Stimulated activated memory B cell treated with anti-CD40 and anti-IgM and Interleukin-4, amounts not matched to agents 10 μg/mL and 1 μg/mL and 100 μg/mL, for 72 hours (primary cell): Measurements from ENCODE around the gene MCM5.
A peak's percentile ranks its signal among the peaks of the same experiment; 100 is the strongest.

Experiments
- ATAC-seq: fragments of 150-1000 bp; cut with Tn5 transposase; 2 replicates; pipeline ENCODE4 v1.10.0; 2021
- H3K27ac Mint-ChIP-seq: one replicate; pipeline ENCODE4 v1.8.0; 2022; ENCODE audit warnings: mild to moderate bottlenecking, mixed read lengths
- H3K27me3 Mint-ChIP-seq: one replicate; pipeline ENCODE4 v1.8.0; 2022; ENCODE audit warnings: mixed read lengths
- H3K36me3 Mint-ChIP-seq: one replicate; pipeline ENCODE4 v1.8.0; 2022; ENCODE audit warnings: mixed read lengths
- H3K4me1 Mint-ChIP-seq: one replicate; pipeline ENCODE4 v1.8.0; 2022; ENCODE audit warnings: mixed read lengths
- H3K4me3 Mint-ChIP-seq: one replicate; pipeline ENCODE4 v1.8.0; 2022; ENCODE audit warnings: mild to moderate bottlenecking, moderate library complexity, mixed read lengths
- H3K9me3 Mint-ChIP-seq: one replicate; pipeline ENCODE4 v1.8.0; 2022; ENCODE audit warnings: mixed read lengths

MCM5 gene

DNA sequence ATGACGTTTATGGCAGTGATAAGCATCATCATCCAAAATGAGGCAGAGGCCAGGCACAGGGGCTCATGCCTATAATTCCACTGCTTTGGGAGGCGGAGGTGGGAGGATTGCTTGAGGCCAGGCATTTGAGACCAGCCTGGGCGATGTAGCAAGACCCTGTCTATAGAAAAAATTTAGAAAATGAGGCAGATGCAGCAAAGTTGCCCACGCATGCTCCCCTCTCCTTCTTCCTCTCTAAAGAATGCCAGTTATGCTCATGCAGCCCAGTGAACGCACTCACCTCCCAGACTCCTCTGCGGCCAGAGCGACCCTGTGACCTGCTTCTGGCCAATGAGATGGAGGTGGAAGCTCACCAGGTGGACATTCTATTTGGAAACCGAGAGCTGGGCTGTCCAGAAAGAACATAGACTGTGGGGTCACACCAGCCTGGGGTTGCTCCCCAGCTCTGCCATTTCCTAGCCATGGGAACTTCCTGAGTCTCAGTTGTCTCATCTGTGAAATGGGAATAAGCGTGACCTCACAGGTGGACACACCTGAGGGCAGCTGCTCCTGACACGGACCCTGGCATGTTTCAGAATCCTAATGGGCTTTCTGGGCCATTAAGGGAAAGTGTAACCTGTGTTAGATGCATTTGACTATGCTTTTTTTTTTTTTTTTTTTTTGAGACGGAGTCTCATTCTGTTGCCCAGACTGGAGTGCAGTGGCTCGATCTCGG, 44.9 kb downstream of the MCM5 start:
- H3K4me3 Mint-ChIP-seq = no peak overlapping the region
- no peaks in the 10 kb centered on the region for H3K27me3 Mint-ChIP-seq
- H3K9me3 Mint-ChIP-seq = no peaks in the 10 kb centered on the region
- no peak overlapping the region for H3K27ac Mint-ChIP-seq
- no peak for ATAC-seq
- peaks cover 11% of the 10 kb centered on the region for H3K4me1 Mint-ChIP-seq
- peaks cover 52% of the 10 kb centered on the region for H3K36me3 Mint-ChIP-seq

GRCh38 chr22:35445933-35446332, 46.0 kb downstream of the MCM5 start:
- no peak overlapping the region for H3K27ac Mint-ChIP-seq
- H3K36me3 Mint-ChIP-seq = peaks cover 59% of the 10 kb centered on the region
- peaks cover 11% of the 10 kb centered on the region for H3K4me1 Mint-ChIP-seq
- no peaks in the 10 kb centered on the region for H3K9me3 Mint-ChIP-seq
- H3K27me3 Mint-ChIP-seq = no peaks in the 10 kb centered on the region
- H3K4me3 Mint-ChIP-seq = no peak overlapping the region
- no peak for ATAC-seq

- no peak for ATAC-seq
- H3K36me3 Mint-ChIP-seq = peaks cover 58% of the 10 kb centered on the region
- H3K27me3 Mint-ChIP-seq = no peaks in the 10 kb centered on the region
- H3K27ac Mint-ChIP-seq = no peak overlapping the region
- peaks cover 11% of the 10 kb centered on the region for H3K4me1 Mint-ChIP-seq
- no peak overlapping the region for H3K4me3 Mint-ChIP-seq
- H3K9me3 Mint-ChIP-seq = no peaks in the 10 kb centered on the region
Measured at GRCh38 chr22:35446365-35446764, 46.4 kb downstream of the MCM5 start.

DNA sequence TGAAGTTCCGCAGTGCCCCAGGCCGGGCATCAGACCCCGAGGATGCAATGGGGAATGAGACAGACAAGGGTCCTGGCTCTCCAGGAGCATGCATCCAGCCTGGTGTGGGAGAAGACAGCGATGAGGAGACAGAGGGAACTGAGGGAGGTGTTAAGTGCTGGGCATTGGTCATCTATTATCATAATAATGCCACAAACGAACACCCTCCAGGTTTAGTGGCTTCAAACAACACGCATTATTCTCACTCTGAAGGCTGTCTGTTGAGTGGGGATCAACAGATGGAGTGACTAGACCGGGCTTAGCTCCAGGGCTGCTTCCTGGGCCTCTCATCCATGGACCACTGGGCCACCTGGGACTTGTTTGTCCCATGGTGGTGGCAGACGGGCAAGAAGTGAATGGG, 48.6 kb downstream of the MCM5 start:
- H3K27ac Mint-ChIP-seq = peak overlapping the region; percentile 13
- ATAC-seq = no peak
- peaks cover 11% of the 10 kb centered on the region for H3K4me1 Mint-ChIP-seq
- no peak overlapping the region for H3K4me3 Mint-ChIP-seq
- H3K27me3 Mint-ChIP-seq = no peaks in the 10 kb centered on the region
- H3K36me3 Mint-ChIP-seq = peaks cover 43% of the 10 kb centered on the region
- no peaks in the 10 kb centered on the region for H3K9me3 Mint-ChIP-seq

DNA sequence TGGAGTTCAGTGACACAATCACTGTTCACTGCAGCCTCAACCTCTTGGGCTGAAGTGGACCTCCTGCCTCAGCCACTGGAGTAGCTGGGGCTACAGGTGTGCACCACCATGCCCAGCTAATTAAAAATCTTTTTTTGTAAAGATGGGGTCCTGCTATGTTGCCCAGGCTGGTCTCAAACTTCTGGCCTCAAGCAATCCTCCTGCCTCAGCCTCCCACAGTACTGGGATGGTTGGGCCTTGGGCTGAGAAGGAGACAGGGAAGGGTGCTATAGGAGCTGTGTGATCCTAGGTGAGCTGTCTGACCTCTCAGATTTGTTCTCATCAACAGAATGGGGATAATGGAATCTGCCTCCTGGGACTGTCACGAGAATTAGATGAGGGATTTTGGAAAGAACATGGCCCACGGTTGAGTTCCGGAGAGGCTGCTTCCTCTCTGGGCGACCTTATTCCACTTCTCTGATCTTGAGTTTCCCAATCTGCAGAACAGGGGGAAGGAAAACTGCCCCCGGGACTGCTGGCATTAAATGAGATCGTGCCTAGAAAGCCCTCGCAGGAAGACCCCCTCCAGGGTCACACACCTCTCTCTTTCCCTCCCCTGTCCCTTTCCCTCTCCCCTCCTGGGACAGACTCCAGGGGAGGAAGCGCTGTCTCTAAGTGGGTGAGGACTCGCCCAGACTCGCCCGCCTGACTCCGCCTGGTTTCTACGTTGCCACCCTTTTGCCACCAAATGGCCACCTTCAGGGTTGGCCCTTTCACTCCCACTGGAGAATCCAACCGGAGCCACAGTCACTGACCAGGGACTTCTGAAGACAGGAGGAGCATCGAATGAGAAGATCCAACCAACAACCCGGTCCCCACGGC, 50.1 kb downstream of the MCM5 start:
- Mint-ChIP-seq H3K27me3 (no peaks in the 10 kb centered on the region), H3K4me3 (no peak overlapping the region), H3K36me3 (peaks cover 36% of the 10 kb centered on the region), H3K9me3 (no peaks in the 10 kb centered on the region), H3K27ac (no peak overlapping the region), H3K4me1 (peaks cover 11% of the 10 kb centered on the region)
- ATAC-seq = no peak

GRCh38 chr22:35450824-35451569, 51.1 kb downstream of the MCM5 start:
- H3K27me3 Mint-ChIP-seq = no peaks in the 10 kb centered on the region
- peaks cover 11% of the 10 kb centered on the region for H3K4me1 Mint-ChIP-seq
- H3K27ac Mint-ChIP-seq = no peak overlapping the region
- H3K4me3 Mint-ChIP-seq = no peak overlapping the region
- no peaks in the 10 kb centered on the region for H3K9me3 Mint-ChIP-seq
- no peak for ATAC-seq
- H3K36me3 Mint-ChIP-seq = peaks cover 36% of the 10 kb centered on the region

DNA sequence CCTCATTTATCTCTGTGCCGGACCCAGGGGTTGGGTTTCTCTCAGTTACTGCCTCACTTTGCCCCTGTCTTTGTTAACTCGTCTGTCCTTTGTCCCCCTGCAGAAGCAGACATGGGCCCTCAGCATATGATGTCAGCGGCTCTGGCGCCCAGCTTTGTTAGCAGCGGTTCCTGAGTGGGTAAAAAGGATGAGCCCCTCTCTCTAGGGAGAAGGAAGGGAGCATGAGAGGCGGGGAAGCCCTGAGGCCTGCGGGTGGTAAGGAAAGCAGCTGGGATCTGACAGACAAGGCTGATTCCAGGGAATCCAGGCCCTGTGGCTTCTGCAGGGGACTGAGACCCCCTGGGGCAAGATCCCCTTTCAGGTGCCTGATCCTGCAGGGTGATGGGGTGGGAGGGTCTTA, 51.7 kb downstream of the MCM5 start:
- no peaks in the 10 kb centered on the region for H3K9me3 Mint-ChIP-seq
- H3K36me3 Mint-ChIP-seq = peaks cover 30% of the 10 kb centered on the region
- no peak overlapping the region for H3K4me3 Mint-ChIP-seq
- no peaks in the 10 kb centered on the region for H3K27me3 Mint-ChIP-seq
- peaks cover 11% of the 10 kb centered on the region for H3K4me1 Mint-ChIP-seq
- no peak overlapping the region for H3K27ac Mint-ChIP-seq
- ATAC-seq = no peak

DNA sequence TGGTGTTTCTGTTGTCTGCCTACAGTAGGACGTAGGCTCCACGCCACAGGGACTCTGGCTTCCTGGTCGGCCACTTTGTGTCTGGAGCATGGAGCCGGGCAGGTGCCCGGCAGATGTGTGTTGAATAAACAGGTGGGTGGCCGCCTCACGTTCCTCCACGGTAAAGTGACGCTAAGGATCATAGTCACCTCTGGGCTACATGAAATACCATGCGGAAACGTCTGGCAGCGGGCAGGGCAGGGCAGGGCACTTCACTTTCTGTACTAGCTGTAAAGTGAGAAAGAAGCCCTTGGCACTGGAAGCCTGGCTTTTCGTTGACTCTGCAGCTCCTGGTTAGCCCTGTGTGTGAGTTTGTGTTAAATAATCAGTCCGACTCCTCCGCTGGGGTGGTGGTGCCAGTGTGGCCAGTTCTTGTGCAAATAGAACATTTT, 52.4 kb downstream of the MCM5 start:
- no peak for ATAC-seq
- H3K4me1 Mint-ChIP-seq = peaks cover 11% of the 10 kb centered on the region
- H3K9me3 Mint-ChIP-seq = no peaks in the 10 kb centered on the region
- peaks cover 24% of the 10 kb centered on the region for H3K36me3 Mint-ChIP-seq
- H3K4me3 Mint-ChIP-seq = no peak overlapping the region
- no peak overlapping the region for H3K27ac Mint-ChIP-seq
- H3K27me3 Mint-ChIP-seq = no peaks in the 10 kb centered on the region

DNA sequence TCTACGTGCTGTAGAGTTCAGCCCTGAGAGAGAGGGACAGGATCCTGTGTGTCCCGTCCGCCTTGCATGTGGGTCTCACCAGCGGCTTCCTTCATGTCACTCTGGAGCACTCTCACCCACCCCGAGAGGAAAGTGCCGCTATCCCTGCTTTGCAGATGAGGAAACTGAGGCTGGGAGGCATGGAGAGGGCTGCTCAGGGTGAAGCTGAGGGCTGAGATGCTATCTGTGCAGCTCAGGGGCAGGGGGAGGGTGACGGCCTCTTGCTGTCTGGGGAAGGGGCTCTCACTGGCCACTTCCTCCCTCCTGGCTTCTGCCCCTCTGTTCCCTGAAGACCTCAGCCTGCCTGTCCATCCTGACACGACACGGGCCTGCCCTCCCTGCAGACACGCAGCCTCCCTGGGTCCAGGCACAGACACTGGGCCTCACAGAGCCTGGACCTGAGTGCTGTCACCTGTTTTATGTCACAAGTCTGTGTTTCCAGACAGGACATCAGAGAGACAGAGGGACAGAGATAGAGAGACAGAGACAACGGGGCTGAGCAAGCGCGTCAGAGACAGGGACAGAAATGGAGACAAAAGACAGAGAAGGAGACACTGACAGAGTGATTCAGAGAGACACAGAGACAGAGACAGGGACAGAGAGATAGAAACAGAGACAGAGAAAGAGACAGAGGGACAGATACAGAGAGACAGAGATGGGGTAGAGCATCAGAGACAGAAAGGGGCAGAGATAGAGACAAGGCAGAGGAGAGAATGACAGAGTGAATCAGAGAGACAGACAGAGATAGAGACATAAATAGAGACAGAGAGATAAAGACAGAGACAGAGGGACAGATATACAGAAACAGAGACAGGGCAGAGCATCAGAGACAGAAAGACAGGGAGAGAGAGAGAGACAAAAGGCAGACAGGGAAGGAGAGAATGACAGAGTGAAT, 53.1 kb downstream of the MCM5 start:
- Mint-ChIP-seq H3K27ac (no peak overlapping the region), H3K27me3 (no peaks in the 10 kb centered on the region), H3K9me3 (no peaks in the 10 kb centered on the region), H3K4me3 (no peak overlapping the region), H3K4me1 (peaks cover 5% of the 10 kb centered on the region), H3K36me3 (peaks cover 20% of the 10 kb centered on the region)
- ATAC-seq = no peak

GRCh38 chr22:35454416-35455054, 54.6 kb downstream of the MCM5 start:
- H3K4me3 Mint-ChIP-seq = no peak overlapping the region
- H3K4me1 Mint-ChIP-seq = no peaks in the 10 kb centered on the region
- H3K9me3 Mint-ChIP-seq = no peaks in the 10 kb centered on the region
- no peaks in the 10 kb centered on the region for H3K27me3 Mint-ChIP-seq
- ATAC-seq = no peak
- peaks cover 12% of the 10 kb centered on the region for H3K36me3 Mint-ChIP-seq
- no peak overlapping the region for H3K27ac Mint-ChIP-seq

DNA sequence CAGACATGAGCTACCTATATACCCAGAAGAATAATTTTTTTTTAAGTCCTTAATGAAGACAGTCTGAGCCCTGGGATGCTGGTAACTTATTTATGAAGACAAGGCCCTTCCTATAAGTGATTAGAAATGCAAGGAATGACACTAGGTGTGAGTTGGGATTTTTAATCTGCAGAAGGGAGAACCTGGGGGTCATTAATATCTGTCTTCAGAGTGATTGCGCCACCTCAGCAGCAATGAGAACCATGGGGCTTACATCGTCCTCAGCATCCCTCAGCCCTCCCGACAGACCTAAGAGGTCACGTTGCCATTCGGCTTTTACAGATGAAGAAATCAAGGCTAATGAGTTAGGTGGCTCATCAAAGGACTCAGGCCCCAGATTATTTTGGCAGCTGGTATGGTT, 55.6 kb downstream of the MCM5 start:
- no peak for ATAC-seq
- peaks cover 7% of the 10 kb centered on the region for H3K36me3 Mint-ChIP-seq
- no peaks in the 10 kb centered on the region for H3K4me1 Mint-ChIP-seq
- H3K27ac Mint-ChIP-seq = no peak overlapping the region
- no peaks in the 10 kb centered on the region for H3K27me3 Mint-ChIP-seq
- H3K9me3 Mint-ChIP-seq = no peaks in the 10 kb centered on the region
- no peak overlapping the region for H3K4me3 Mint-ChIP-seq

- no peak overlapping the region for H3K27ac Mint-ChIP-seq
- H3K4me1 Mint-ChIP-seq = no peaks in the 10 kb centered on the region
- H3K27me3 Mint-ChIP-seq = no peaks in the 10 kb centered on the region
- H3K4me3 Mint-ChIP-seq = no peak overlapping the region
- ATAC-seq = no peak
- no peaks in the 10 kb centered on the region for H3K36me3 Mint-ChIP-seq
- H3K9me3 Mint-ChIP-seq = no peaks in the 10 kb centered on the region
Measured at GRCh38 chr22:35456757-35457156, 56.8 kb downstream of the MCM5 start.

DNA sequence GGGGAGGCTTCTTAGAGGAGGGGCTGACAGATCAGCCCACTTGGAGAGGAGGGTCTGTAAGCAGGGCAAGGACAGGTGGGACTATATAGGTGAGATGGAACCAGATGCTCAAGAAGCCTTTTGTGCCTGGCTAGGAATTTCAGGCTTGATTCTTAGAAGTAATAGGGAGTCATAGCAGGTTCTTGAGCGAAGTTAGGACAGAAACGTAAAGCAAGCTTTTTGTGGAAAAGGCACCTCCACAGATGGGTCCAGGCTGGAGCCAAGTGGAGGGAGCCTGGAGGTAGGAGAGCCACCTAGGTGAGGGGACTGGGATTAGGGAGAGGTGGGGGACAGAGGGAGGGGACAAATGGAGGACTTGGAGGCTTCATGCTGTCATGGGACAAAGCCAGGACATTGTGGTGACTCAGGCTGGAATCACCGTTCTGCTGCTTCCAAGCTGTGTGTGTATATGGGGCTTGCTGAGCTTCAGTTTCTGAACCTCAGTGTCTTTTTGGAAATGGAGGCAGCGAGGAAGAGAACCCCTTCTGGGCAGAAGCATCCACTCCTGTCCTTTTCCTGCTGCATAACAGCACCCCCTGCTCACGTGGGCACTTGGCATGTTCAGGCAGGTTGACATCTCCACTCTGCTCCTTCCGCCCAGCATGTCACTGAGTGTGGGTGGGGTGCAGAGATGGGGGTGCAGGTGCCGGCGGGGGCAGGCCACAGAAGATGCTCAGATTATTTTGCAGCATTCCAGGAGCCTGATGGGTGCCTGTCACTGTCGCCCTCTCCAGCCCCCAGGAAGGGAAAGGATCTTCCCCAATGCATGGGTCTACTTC, 58.0 kb downstream of the MCM5 start:
- Mint-ChIP-seq H3K4me3 (no peak overlapping the region), H3K27ac (no peak overlapping the region), H3K4me1 (no peaks in the 10 kb centered on the region), H3K27me3 (no peaks in the 10 kb centered on the region), H3K9me3 (no peaks in the 10 kb centered on the region), H3K36me3 (peaks cover 9% of the 10 kb centered on the region)
- no peak for ATAC-seq
